HG02970 (cell line): ENCODE measurements around the gene RABGGTB.
"Not testable (repeated sequence)": the region's sequence is repeated elsewhere in the genome, so short reads cannot be mapped to it uniquely, and the experiment has no call there.

ENCODE experiments used
- ATAC-seq: cut with Tn5 transposase; IDR thresholded peaks from one replicate; pipeline ENCODE4 v1.9.1; 2021; ENCODE audit warnings: mild to moderate bottlenecking, moderate library complexity, moderate number of reproducible peaks; ENCODE audit not compliant: unreplicated experiment, low FRiP score

RABGGTB gene

DNA sequence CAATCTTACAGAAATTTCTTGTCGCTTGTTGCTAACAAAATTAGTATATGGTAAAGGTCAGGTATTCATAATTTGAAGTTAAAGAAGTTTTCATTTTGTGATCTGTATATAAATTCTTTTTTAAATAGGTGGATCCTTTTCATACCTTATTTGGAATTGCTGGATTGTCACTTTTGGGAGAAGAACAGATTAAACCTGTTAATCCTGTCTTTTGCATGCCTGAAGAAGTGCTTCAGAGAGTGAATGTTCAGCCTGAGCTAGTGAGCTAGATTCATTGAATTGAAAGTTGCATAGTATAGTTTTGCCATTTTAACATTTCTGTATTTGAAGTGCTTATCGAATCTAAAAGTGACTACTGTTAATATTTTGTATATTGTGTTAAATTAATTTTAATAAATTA, 8.3 kb downstream of the RABGGTB start:
- no peak for ATAC-seq

DNA sequence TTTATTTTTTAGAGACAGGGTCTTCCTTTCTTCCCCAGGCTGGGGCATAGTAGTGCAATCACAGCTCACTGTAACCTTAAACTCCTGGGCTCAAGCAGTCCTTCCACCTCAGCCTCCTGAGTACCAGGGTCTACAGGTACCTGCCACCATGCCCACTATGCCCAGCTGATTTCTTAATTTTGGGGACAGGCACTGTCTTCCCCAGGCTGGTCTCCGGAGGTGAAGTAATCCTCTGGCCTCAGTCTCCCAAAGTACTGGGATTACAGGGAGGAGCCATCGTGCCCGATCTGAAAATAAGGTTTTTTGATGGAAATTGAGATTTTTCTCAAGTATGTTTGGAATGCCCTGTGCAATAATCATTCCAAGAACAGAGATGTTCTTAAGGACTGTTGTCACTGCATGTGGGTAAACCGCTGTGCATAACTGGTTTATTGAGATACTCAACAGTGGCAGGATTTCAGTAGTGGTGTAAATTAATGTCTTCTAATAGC, 9.7 kb downstream of the RABGGTB start:
- no peak for ATAC-seq

DNA sequence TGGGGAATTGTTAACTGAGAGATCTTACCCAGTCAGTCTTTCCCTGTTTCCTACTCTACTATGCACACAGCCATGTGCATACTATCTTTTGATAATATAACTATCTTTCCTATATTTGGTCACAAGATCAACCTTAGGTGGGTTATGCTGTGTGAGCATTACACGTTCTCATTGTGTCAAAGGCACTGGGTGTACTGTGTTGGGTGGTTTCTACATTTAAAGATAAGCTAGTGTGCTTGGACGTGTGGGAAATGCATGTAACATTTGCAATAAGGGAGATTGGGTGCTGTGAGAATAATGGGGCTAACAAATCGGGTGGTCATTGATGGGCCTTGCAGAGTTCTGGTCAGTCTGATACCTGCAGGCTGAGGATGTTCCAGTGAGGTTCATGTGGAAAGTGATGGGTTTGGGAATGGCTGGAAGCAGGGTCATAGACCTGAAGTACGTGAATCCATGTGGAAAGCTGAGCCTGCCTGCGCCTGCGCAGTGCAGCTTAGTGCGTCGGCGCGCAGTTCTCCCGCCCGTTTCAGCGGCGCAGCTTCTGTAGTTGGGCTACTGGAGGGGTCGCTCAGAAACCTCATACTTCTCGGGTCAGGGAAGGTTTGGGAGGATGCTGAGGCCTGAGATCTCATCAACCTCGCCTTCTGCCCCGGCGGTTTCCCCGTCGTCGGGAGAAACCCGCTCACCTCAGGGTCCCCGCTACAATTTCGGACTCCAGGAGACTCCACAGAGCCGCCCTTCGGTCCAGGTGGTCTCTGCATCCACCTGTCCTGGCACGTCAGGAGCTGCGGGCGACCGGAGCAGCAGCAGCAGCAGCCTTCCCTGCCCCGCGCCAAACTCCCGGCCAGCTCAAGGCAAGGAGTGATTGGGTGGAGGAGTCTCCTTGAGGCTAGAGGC, 10.6 kb downstream of the RABGGTB start, which contains the start of gene MSH4:
Gene MSH4 (plus strand): TSS at position 507 of the 897 bp plus-strand sequence. CDS start 104 bp downstream, at position 611.
- ATAC-seq = no peak

DNA sequence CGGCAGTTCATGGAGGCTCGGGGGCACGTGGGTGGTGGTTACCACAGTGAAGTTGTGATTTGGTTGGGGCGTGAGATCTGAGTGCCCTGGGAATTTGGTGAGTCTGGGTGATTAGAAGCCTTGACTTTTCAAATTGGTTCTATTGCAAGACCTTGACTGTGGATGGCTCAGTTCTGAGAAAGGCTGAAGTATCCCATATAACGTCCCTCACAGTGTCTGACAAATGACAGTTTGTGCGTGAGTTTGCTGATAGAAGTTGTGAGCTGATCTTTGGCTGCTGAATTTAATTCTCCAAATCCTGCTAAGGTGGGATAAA, 11.2 kb downstream of the RABGGTB start:
- ATAC-seq = no peak

DNA sequence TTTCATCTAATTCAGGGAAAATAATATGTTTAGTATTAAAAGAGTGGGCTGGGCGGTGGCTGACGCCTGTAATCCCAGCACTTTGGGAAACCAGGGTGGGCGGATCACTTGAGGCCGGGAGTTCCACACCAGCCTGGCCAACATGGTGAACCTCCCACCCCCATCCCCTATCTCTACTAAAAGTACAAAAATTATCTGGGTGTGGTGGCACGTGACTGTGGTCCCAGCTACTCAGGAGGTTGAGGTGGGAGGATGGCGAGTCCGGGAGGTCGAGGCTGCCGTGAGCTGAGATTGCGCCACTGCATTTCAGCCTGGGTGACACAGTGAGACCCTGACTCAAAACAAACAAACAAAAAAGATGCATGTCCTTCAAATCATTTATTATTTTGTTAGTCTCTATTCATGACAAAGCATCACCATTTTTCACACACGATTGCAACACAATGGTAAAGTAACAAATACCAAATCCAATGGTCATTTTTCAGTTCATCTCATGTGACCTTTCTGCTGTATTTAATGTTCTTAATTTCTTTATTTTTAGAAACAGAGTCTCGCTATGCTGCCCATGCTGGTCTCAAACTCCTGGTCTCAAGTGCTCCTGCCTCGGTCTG, 11.7 kb downstream of the RABGGTB start:
- ATAC-seq = no peak

DNA sequence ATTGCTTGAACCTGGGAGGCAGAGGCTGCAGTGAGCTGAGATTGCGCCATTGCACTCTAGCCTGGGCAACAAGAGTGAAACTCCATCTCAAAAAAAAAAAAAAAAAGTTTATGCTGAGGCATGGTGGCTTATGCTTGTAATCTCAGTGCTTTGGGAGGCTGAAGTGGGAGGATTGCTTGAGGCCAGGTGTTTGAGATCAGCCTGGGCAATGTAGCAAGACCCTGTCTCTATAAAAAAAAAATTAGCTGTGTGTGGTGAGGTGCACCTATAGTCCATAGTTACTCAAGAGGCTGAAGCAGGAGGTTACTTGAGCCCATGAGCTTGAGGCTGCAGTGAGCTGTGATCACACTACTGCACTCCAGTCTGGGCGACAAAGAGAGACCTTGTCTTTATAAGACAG, 15.4 kb downstream of the RABGGTB start:
- ATAC-seq = not testable (repeated sequence)

DNA sequence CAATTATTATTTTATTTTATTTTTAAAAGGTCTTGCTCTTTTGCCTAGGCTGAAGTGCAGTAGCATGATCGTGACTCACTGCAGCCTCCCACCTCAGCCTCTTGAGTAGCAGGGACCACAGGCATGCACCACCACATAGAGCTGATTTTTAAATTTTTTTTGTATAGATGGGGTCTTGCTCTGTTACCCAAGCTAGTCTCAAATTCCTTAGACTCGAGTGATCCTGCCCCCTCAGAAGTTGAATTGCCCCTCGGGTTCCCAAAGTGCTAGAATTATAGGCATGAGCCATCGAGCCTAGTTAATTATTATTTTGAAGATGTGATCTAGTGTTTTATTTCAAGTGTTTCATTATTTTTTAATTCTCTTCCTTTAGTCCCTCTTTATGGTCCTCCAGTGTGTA, 22.9 kb downstream of the RABGGTB start:
- no peak for ATAC-seq

DNA sequence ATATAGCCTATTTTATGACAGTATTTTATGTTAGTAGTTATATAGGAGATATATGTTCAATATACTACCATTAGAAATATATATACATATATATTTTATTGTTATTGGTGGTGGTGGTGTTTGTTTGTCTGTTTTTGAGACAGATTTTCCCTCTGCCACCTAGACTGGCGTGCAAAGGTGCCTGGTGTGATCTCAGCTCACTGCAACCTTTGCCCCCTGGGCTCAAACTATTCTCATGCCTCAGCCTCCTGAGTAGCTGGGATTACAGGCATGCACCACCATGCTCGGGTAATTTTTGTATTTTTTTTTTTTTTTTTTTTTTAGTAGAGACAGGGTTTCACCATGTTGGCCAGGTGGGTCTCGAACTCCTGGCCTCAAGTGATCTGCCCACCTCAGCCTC, 24.1 kb downstream of the RABGGTB start:
- ATAC-seq = not testable (repeated sequence)

DNA sequence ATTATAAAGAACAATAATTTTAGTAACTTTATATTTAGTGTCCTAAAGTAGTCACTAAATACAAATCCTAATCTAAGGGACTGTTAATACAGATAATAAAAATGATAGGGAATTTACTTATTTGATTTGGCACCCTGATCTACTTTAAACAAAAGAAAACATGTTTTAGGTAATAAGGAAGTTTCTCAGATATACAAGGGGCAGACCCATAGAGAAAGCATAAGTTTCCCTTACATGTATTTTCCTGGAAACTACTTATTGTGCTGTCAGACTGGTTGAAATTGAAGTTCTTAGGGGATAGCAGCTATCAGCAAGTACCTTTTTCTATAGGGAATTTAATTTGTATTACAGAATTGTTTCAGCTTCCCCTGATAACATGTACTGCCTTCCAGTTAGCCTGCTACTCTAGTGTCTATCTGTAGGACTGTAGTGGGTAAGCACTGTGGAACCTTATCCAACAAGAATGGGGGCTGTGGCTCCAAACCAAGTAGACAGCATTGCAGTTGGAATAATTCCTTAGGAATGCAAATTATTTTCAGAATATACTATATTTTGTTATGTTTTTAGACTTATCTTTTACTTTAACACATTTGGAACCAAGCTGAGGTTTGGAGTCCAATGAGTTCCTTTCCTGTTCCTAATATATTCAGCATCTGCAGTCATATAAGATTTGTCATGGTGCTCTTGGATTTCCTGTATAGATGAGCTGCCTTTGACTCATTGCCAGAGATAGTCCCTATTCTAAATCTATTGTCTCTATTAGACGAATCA, 25.3 kb downstream of the RABGGTB start:
- no peak for ATAC-seq

DNA sequence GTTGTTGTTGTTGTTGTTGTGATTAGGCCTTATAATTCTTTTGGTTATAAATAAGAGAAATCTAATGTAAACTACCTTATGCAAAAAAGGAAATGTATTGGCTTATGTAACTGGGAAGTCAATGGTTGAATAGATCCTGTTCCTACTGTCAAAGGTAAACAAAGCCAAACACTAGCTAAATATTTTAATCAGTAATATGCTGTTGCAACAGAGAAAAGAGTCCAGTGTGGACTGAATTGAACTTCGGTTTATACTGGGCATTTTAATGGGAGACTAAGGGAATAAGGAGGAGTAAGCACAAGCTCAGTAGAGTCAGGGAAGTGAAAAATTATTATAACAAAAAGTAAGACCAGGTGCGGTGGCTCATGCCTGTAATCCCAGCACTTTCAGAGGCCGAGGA, 26.0 kb downstream of the RABGGTB start:
- no peak for ATAC-seq

DNA sequence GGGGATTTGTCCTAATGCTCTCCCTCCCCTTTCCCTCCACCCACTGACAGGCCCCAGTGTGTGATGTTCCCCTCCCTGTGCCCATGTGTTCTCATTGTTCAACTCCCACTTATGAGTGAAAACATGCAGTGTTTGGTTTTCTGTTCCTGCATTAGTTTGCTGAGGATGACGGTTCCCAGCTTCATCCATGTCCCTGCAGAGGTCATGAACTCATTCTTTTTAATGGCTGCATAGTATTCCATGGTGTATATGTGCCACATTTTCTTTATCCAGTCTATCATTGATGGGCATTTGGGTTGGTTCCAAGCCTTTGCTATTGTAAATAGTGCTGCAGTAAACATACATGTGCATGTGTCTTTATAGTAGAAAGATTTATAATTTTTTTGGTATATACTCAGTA, 37.5 kb downstream of the RABGGTB start:
- not testable (repeated sequence) for ATAC-seq

DNA sequence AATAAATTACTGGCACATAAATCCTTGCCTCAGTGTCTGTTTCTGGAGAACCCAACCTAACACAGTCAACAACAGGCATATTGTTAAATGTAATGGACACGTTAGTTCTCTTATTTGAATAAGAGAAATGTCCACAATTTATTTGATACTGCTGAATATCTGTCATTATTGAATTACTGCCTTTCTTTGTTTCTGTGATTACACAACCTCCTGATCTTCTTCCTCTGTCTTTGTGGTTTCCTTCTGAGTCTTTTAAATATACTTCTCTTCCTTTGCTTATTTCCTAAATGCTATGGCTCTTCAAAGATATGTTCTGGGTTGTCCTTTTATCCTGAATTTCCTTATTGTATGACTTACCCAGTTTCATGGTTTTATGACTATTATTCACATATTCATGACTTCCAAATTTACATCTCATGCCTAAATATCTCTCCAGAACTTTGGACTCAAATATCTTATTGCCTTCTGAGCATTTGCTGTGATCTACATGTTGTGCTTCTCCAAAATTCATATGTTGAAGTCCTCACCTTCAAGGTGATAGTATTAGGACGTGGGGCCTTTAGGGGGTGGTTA, 50.6 kb downstream of the RABGGTB start:
- no peak for ATAC-seq

DNA sequence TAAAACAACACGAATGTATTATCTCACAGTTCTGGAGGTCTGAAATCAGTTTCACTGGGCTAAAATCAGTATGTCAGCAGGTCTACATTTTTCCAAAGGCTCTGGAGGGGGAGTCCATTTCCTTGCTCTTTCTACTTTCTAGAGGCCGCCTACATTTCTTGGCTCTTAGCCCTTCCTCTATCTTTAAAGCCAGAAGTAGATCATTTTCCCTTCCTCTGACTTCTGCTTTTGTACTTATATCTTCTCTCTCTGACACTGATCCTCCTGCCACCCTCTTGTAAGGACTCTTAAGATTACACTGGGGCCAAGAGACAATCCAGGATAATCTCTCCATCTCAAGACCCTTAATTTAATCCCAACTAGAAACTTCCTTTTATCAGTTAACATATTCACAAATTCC, 52.0 kb downstream of the RABGGTB start:
- no peak for ATAC-seq

DNA sequence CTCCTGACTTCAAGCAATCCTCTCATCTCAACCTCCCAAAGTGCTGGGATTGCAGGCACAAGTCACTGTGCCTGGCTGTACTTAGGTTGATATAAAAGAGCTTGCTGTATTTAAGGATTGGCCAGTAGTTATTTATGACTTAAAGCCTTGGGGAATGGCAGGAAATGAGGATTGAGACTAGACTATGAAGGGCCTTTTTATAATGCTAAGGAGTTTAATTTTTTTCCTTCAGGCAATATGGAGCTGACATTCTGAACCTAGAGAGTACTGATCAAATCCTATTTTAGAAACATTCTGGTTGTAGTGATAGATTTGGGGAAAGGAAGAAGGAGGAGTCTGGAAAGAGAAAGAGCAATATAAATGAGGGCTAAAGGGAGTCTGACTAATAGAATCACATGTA, 55.4 kb downstream of the RABGGTB start:
- ATAC-seq = no peak
